Effector CD4-positive, alpha-beta T cell (primary cell): ENCODE results near the gene CDK1.
"Not testable (repeated sequence)": the region's sequence is repeated elsewhere in the genome, so short reads cannot be mapped to it uniquely, and the experiment has no call there.

Source experiments
- DNase-seq: peaks from one replicate; pipeline ENCODE4 v3.0.0-alpha.2; 2020

CDK1 gene

GRCh38 chr10:60817398-60817805 lies 39.1 kb downstream of the CDK1 start:
- no peak for DNase-seq

DNA sequence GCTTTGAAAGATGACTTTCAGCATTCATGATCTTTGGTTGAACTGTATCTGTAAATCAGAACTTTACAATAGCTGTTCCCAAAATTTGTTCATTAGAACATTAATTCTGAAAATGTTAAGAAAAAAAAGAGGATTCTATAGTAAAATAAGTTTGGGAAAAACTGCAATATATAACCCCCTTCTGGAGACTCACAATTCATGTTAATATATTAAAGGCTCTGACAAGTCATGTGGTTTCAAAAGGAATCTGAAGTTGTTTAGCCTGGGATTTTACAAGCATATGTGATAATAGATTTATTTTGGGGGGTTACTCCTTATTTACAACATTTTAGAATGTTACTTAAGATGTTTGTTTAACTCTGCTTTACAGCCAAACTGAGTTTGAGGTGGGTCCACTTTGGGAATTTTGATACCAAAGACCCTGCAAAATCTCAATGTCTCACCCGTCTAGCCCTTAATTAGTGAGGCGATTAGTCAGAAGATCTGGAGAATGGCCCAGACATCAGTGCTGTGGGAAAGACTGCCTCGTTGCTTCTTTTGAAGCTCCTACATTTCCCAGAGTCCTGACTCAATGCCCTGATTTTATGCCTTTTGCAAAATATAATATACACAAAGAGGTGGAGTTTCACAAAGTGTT lies 40.0 kb downstream of the CDK1 start:
- DNase-seq: no peak

- DNase-seq: no peak
Measured at GRCh38 chr10:60819271-60819670, 41.0 kb downstream of the CDK1 start.

DNA sequence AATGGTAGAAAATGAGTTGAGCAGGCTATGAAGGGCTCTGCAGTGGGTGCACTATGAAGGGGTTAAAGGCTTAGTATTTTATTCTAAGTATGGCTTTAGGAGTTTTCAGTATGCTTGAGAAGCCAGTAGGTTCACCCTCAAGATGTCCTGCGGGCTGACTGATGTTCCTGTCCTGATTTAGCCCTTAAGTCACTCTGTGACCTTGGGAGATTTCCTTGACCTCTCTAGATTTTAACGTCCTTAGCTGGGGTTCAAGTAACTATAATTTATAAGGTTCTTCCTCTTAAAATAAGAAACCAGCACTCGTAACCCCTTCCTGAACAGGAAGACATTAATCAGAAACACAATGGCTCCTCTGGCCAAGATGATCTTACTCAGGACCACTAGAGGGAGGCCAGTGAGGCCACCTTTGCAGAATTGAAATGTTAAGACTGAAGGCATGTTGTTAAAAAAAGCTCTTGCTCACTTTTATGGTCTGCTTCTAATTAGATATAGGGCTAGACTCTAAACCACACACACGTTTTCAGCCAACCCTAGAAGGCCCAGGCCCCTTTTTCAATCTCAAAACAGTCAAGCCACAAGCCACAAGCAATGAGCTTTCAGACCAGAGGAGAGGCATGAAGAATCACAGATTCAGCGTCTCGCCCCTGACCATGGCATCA lies 41.9 kb downstream of the CDK1 start:
- DNase-seq: no peak

GRCh38 chr10:60821656-60822055 lies 43.4 kb downstream of the CDK1 start:
- no peak for DNase-seq

- no peak for DNase-seq
Measured at GRCh38 chr10:60822809-60823208, 44.5 kb downstream of the CDK1 start.

GRCh38 chr10:60823324-60823723 lies 45.0 kb downstream of the CDK1 start:
- DNase-seq: no peak

- DNase-seq: no peak
Measured at GRCh38 chr10:60825520-60825919, 47.2 kb downstream of the CDK1 start.

GRCh38 chr10:60827791-60828488 lies 49.7 kb downstream of the CDK1 start:
- no peak for DNase-seq

- DNase-seq: no peak
Measured at GRCh38 chr10:60828489-60828852, 50.2 kb downstream of the CDK1 start.

GRCh38 chr10:60832136-60832535 lies 53.9 kb downstream of the CDK1 start:
- DNase-seq: not testable (repeated sequence)

- no peak for DNase-seq
Measured at GRCh38 chr10:60834401-60834800, 56.1 kb downstream of the CDK1 start.

GRCh38 chr10:60835049-60835448 lies 56.8 kb downstream of the CDK1 start:
- DNase-seq: no peak

DNA sequence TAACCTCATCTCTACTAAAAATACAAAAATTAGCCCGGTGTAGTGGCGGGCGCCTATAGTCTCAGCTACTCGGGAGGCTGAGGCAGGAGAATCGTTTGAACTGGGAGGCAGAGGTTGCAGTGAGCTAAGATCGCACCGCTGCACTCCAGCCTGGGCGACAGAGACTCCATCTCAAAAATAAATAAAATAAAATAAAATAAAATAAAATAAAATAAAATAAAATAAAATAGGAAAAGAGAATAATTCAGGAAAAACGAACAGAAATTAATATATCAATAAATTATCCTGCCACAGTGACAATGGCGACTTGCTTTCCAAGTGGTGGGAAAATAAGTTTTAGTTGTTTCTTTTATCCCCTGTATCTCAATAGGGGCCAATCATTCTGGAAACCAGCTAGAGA lies 62.9 kb downstream of the CDK1 start:
- not testable (repeated sequence) for DNase-seq

DNA sequence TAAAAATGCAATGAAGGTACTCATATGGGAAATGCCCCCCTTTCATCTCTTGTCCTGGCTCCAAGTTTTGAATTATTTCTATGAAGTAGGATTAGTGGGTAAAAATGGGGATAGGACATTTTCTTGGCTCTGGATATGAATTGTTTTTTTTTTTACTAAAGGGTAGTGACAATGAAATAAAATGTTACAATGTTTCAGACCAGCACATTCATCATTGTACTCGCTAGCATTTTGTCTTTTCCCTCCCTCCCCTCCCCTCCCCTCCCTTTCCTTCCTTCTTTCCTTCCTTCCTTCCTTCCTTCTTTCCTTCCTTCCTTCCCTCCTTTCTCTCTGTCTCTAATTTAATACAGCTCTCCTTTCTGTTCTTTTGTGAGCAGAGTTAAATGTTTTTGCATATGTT lies 64.4 kb downstream of the CDK1 start:
- DNase-seq: no peak
